T-helper 2 cell treated with Interferon-gamma antibody and Interleukin-4, amounts not matched to agents 100 ng/mL and 5 ng/mL, for 36 hours (primary cell): ENCODE measurements around the gene TRIM59. TPM values are rescaled to one million over a fixed set of nuclear protein-coding genes. Genes with fewer than 3 reads are reported as not detected.
"Not testable (repeated sequence)": the region's sequence is repeated elsewhere in the genome, so short reads cannot be mapped to it uniquely, and the experiment has no call there.

ENCODE experiments used
- intact Hi-C: fragments of 100-400 bp; cut with micrococcal nuclease; formaldehyde crosslinking; loops from one replicate; pipeline ENCODE4 v1.15.1; 2023
- total RNA-seq: library from RNA; stranded (reverse); gene quantifications from 2 replicates; pipeline ENCODE4 v1.2.3, GENCODE V29; 2022

The TRIM59 gene
- total RNA-seq, 1 donor from 2014 or later: 51.7 TPM

DNA sequence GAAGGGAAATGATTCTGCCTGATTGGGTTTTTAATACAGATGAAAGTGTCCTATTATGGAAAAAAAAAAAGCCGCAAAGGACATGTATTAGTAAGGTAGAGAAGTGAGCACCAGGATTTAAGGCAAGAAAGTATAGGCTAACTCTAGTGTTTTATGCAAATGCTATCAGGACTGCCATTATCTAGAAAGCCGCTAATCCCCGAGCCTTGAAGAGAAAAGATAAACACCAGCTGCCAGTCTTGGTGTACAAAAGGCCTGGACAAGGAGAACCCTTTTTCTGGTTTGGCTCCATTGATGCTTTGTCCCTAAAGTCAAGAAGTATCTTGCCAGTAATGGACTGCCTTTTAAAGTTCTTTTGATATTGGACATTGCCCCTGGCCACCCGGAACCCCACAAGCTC lies 8.6 kb upstream of the TRIM59 start:
- intact Hi-C loops: no loop called here

- intact Hi-C loops: no loop called here
Measured at GRCh38 chr3:160455846-160456245, 6.3 kb upstream of the TRIM59 start.

DNA sequence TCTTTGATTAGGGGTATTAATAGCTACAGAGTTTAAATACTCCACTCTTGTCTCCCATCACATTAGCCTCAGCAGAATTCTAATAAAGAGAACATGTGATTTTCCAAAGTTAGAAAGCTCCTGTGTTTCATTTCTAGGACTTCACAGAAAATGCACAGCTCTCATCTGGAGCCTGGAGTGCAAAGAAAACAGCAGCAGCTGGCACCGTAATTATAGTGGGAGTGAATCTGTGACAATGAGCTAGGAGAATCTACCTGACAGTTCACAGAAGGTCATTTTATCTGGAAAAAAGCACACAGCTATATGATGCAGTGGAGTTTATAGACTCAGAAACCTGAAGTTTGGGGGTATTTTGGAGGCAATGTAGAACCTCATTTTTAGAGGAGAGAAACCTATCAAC lies 5.4 kb upstream of the TRIM59 start:
- intact Hi-C loops: no loop called here

GRCh38 chr3:160452251-160452650 lies 2.7 kb upstream of the TRIM59 start:
- intact Hi-C loops: not testable (repeated sequence)

DNA sequence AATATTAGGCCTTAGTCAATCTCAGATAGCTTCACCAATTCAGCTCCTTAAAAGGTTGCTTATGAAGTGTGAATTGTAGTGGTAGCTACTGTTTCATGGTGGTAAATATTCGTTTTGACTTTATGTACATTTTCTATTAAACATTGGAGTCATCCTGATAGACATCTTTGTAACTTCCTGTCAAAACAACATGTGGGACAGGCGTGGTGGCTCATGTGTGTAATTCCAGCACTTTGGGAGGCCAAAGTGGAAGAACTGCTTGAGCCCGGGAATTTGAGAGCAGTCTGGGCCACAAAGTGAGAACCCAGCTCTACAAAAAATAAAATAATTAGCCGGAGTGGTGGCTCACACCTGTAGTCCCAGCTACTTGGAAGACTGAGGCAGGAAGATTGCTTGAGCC lies 2.0 kb upstream of the TRIM59 start:
- intact Hi-C loops: no loop called here

DNA sequence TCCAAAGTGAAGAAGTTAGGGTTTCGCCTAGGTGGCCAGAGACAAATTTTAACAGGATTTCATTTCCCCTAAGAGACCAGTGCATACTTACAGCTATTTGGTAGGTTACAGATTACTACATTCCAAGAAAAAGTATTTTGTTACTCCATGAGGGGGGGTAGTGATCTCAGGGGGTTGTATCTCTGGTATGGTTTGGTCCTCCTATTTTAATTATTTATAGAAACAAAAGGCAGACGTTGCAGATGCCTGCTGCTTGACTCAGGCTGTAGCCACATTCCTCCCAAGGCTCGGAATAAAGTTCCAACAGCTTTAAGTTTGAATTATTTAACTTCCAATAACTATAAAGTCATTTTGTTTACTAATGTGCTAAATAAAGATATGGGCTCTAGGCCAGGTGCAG lies 1.3 kb upstream of the TRIM59 start:
- intact Hi-C loops: no loop called here

- intact Hi-C loops: loop anchor here (1.0 to 2.0 kb wide), 5 partner anchors 38 to 422 kb away; partner anchors contain the start of genes IFT80, KPNA4 and SMC4
Measured at GRCh38 chr3:160448845-160449635, 546 bp downstream of the TRIM59 start.

GRCh38 chr3:160447544-160447943 lies 2.0 kb downstream of the TRIM59 start:
- intact Hi-C loops: no loop called here

GRCh38 chr3:160446522-160447056 lies 3.0 kb downstream of the TRIM59 start:
- intact Hi-C loops: no loop called here

GRCh38 chr3:160445854-160446253 lies 3.7 kb downstream of the TRIM59 start:
- intact Hi-C loops: no loop called here

DNA sequence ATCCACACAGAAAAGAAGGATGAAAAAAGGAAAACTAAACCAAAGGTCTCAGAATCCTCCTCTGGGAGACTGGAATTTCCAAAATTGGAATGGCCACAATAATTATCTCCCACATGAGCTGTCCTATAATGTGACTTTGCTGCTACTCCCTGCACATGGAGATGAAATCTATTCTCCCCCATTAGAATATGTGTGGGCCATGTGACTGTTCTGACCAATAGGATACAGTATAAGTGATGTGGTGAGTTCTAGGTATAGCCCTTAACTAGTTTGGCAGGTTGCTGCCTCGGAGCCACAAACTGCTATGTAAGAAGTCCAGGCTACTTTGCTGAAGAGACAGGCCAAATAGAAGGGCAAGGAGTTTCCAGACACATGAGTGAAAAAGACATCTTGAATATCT lies 5.2 kb downstream of the TRIM59 start:
- intact Hi-C loops: no loop called here

DNA sequence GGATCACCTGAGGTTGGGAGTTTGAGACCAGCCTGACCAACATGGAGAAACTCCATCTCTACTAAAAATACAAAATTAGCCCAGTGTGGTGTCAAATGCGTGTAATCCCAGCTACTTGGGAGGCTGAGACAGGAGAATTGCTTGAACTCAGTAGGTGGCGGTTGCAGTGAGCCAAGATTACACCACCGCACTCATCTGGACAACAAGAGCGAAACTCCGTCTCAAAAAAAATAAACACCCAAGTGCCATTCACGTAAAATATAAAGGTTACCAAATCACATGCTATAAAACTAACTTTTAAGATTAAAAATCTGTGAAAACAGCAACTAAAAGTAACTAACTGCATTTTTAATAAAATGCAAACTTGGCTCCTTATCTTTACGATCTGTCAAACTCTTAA lies 8.9 kb downstream of the TRIM59 start:
- intact Hi-C loops: no loop called here

DNA sequence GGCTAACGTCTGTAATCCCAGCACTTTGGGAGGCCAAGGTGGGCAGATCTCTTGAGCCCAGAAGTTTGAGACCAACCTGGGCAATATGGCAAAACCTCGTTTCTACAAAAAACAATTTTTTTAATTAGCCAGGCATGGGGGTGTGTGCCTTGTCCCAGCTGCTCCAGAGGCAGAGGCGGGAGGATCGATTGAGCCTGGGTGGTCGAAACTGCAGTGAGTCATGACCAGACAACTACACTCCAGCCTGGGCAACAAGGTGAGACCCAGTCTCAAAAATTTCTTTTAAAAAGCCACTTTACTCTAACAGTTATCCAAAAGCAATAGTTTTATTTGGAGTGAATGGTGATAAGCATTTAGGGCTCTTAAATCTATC lies 12.5 kb downstream of the TRIM59 start:
- intact Hi-C loops: no loop called here

DNA sequence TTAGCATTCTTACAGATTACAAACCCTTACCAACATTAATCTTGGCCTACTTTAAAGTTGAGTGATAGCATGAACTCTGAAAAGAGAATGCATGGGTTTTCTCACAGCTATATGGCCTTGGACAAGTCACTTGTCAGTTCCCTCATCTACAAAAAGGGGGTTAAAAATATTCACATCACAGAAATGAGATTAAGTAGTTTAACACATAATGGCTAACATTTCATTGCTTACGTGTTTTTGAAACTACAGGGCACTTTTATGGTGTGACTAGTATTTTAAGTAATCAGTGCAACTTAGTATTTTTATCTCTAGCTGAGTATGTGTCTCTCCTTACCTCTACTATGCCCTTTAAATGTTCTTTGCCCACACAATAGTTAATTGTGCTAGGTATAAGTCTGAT lies 13.8 kb downstream of the TRIM59 start:
- intact Hi-C loops: loop anchor here (2.0 kb wide), 1 partner anchor 17 kb away; no protein-coding TSS in a partner anchor

GRCh38 chr3:160435095-160435494 lies 14.5 kb downstream of the TRIM59 start:
- intact Hi-C loops: loop anchor here (2.0 kb wide), 1 partner anchor 16 kb away; no protein-coding TSS in a partner anchor

DNA sequence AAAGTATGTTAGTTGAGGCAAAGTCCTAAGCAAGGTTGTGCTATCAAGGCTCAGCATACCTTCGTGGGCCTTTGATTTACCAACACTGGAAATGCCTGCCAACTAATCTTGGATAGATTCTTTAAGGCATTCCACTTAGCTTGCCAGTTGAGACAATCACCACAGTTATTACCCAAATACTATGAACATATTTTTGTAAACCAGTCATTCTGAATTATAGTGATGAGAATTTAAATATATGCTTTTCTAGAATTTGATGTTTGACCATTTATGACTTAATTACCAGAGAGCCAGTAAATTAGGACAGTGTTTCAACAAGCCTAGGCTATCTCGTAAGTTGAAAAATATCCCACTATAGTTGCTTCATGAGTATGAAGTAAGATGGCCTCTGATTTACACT lies 15.5 kb downstream of the TRIM59 start:
- intact Hi-C loops: loop anchor here (2.0 kb wide), 1 partner anchor 15 kb away; no protein-coding TSS in a partner anchor

GRCh38 chr3:160427832-160428424 lies 21.7 kb downstream of the TRIM59 start:
- intact Hi-C loops: no loop called here

DNA sequence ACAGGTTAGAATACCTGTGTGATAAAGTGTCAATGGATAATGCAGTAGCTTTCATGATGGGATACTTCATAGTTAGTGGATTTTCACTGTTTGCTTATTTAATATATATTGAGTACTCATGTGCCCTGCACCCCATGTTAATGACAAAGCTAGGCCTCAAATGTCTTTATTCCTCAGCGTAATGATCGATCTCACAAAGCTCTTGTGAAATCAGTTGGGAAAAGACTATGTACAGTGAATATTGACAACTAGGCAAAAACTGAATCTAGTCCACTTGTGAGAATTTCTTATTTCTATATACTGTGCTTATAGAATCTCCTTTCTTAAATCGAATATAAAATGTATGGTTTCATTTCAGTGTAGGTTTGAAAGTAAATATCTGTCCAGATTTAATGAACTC lies 32.3 kb downstream of the TRIM59 start:
- intact Hi-C loops: no loop called here

- intact Hi-C loops: loop anchor here (1.0 to 5.0 kb wide), 5 partner anchors 8 to 425 kb away; partner anchors contain the start of gene IL12A
Measured at GRCh38 chr3:160413613-160414248, 35.9 kb downstream of the TRIM59 start.

- intact Hi-C loops: loop anchor here (2.0 to 5.0 kb wide), 3 partner anchors 74 to 424 kb away; partner anchors contain the start of gene IL12A
Measured at GRCh38 chr3:160412477-160412876, 37.1 kb downstream of the TRIM59 start.

GRCh38 chr3:160409812-160410610 lies 39.6 kb downstream of the TRIM59 start:
- intact Hi-C loops: loop anchor here (5.0 kb wide), 1 partner anchor 188 kb away; no protein-coding TSS in a partner anchor
